Transverse colon (tissue), 4 donors: ENCODE data around the gene SYNE1. TPM values are rescaled to one million over a fixed set of nuclear protein-coding genes. Genes with fewer than 3 reads are reported as not detected.
A peak's percentile ranks its signal among the peaks of the same experiment; 100 is the strongest.

Experiments used
- DNase-seq: peaks from one replicate; pipeline ENCODE4 v3.0.0-alpha.2; 2019
- H3K27ac ChIP-seq, 4 donors: fragments of 200-600 bp; sonication (generic); 2 replicates each; pipeline ENCODE4 v1.5.1; 2016 to 2018; ENCODE audit warnings: inconsistent platforms in 4 of 4
- H3K27me3 ChIP-seq: fragments of 200-600 bp; sonication (generic); 2 replicates; pipeline ENCODE4 v1.5.1; 2017; ENCODE audit warnings: inconsistent platforms
- H3K36me3 ChIP-seq, 4 donors: fragments of 200-600 bp; sonication (generic); 2 replicates each; pipeline ENCODE4 v1.5.1; 2017 to 2019; ENCODE audit warnings: inconsistent platforms in 4 of 4
- H3K4me1 ChIP-seq, 4 donors: fragments of 200-600 bp; sonication (generic); 2 replicates each; pipeline ENCODE4 v1.5.1; 2017 to 2020; ENCODE audit warnings: inconsistent platforms in 4 of 4
- H3K4me3 ChIP-seq, 4 donors: fragments of 200-600 bp; sonication (generic); 1 replicate in 1 of 4; 2 replicates in 3 of 4; pipeline versions ENCODE4 v1.5.1 to v1.6.1; 2017 to 2019; ENCODE audit warnings: inconsistent platforms in 4 of 4
- H3K9me3 ChIP-seq, 2 donors: fragments of 200-600 bp; sonication (generic); 2 replicates each; pipeline ENCODE4 v1.5.1; 2017 to 2019; ENCODE audit warnings: inconsistent platforms in 2 of 2
- EP300 ChIP-seq: sonication (generic); formaldehyde crosslinking; IDR thresholded peaks from one replicate; pipeline ENCODE4 v1.6.1; 2017; ENCODE audit warnings: antibody characterized with exemption, low read depth
- POLR2A ChIP-seq: fragments of 450-650 bp; IDR thresholded peaks from one replicate; pipeline ENCODE4 v1.6.1; 2016; ENCODE audit warnings: antibody characterized with exemption, mild to moderate bottlenecking, moderate library complexity
- POLR2AphosphoS5 ChIP-seq, 3 donors: sonication (generic); formaldehyde crosslinking; IDR thresholded peaks; one replicate each; pipeline ENCODE4 v1.6.1; 2016; ENCODE audit warnings: antibody characterized with exemption in 3 of 3
- WGBS, 2 donors: methylation state at CpG; one replicate each; pipeline ENCODE4 v1.1.5; 2018; ENCODE audit warnings: low coverage in 1 of 2; 5-methylcytosine and 5-hydroxymethylcytosine counted together
- in situ Hi-C, 4 donors: fragments of 200-750 bp; cut with MboI; loops; one replicate each; pipeline versions ENCODE4 v1.15.0 to v1.15.1; 2017; ENCODE audit warnings: low sequenced_read_pairs in 3 of 4, low pct_ligation_motif_present in 1 of 4, low pct_unique_long_range_greater_than_20kb in 1 of 4
- intact Hi-C: fragments of 100-400 bp; cut with DNase I; formaldehyde crosslinking; loops from one replicate; pipeline ENCODE4 v1.15.1; 2023; ENCODE audit warnings: low total_unique reads
- total RNA-seq, 4 donors: library from RNA; depleted of rRNA; stranded (reverse); fragments of >200 nt; gene quantifications; one replicate each; pipeline ENCODE4 v1.1.0, GENCODE V29; 2016
- TF ChIP-seq, protein P1 (sequence below), 5 experiments: fragments of 200-600 bp in 3 of 5; fragments of 450-650 bp in 2 of 5; sonication (generic) in 3 of 5; IDR thresholded peaks; 1 replicate in 2 of 5; 2 replicates in 3 of 5; pipeline ENCODE4 v1.5.1; 2016 to 2017; ENCODE audit warnings: antibody characterized with exemption in 5 of 5, inconsistent platforms in 3 of 5, mild to moderate bottlenecking in 2 of 5, moderate library complexity in 1 of 5

The SYNE1 gene
- total RNA-seq, 4 donors from 2014 or later, result 31.4 to 87.2 (median 59.7) TPM

DNA sequence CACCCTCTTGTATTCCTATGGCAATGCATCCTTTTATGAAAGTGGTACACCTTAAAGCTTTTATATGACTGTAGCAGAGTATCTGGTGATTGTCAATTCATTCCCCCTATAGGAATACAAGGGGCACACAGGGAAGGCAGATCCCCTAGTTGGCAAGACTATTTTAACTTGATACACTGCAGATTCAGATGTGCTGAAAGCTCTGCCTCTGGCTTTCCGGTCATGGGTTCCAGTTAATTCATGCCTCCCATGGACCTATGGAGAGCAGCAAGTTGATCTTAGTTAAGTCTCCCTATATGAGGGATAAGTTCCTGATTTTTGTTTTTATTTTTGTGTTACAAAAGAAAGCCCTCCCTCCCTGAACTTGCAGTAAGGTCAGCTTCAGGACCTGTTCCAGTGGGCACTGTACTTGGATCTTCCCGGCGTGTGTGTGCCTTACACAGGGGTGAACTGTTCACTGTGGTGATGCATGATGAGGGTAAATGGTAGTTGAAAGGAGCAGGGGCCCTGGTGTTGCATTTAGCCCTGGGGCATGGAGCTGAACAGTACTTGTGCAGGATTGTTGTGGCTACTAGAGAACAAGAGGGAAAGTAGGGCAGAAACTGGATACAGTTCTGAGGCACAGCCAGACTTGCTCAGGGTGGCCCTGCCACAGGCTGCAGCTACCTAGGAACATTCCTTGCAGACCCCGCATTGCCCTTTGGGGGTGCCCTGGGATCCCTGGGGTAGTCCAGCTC is 537.5 kb downstream of the SYNE1 start:
- intact Hi-C loops, result no loop called here
- H3K4me1 ChIP-seq, result peaks cover 0 to 4% (median 0%) of the 10 kb centered on the region in 4 donors
- no peaks in the 10 kb centered on the region for H3K27me3 ChIP-seq
- TF ChIP-seq EP300 (no peak), POLR2AphosphoS5 (IDR thresholded peaks at IDR 0.05) (no peak), POLR2A (no peak)
- TF ChIP-seq, protein P1, sequence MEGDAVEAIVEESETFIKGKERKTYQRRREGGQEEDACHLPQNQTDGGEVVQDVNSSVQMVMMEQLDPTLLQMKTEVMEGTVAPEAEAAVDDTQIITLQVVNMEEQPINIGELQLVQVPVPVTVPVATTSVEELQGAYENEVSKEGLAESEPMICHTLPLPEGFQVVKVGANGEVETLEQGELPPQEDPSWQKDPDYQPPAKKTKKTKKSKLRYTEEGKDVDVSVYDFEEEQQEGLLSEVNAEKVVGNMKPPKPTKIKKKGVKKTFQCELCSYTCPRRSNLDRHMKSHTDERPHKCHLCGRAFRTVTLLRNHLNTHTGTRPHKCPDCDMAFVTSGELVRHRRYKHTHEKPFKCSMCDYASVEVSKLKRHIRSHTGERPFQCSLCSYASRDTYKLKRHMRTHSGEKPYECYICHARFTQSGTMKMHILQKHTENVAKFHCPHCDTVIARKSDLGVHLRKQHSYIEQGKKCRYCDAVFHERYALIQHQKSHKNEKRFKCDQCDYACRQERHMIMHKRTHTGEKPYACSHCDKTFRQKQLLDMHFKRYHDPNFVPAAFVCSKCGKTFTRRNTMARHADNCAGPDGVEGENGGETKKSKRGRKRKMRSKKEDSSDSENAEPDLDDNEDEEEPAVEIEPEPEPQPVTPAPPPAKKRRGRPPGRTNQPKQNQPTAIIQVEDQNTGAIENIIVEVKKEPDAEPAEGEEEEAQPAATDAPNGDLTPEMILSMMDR (IDR thresholded peaks at IDR 0.05), result no peak
- WGBS, 2 donors, result 83 to 86% methylated on average over 1 to 4 of the region's 4 CpGs
- H3K9me3 ChIP-seq, result no peaks in the 10 kb centered on the region
- H3K4me3 ChIP-seq, result no peak overlapping the region
- H3K36me3 ChIP-seq, result no peaks in the 10 kb centered on the region
- in situ Hi-C loops, result loop anchor here in 2 of 4 donors (25.0 kb wide), 1 partner anchor 412 kb away; no protein-coding TSS in a partner anchor
- no peak overlapping the region for H3K27ac ChIP-seq
- DNase-seq, result no peak

DNA sequence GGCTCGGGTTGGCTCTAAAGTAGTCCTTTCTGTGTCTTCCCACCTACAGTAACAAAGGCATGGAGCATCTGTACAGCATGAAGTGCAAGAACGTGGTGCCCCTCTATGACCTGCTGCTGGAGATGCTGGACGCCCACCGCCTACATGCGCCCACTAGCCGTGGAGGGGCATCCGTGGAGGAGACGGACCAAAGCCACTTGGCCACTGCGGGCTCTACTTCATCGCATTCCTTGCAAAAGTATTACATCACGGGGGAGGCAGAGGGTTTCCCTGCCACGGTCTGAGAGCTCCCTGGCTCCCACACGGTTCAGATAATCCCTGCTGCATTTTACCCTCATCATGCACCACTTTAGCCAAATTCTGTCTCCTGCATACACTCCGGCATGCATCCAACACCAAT is 538.5 kb downstream of the SYNE1 start:
- Histone ChIP-seq H3K9me3 (no peaks in the 10 kb centered on the region), H3K4me1 (peaks cover 0 to 7% (median 0%) of the 10 kb centered on the region in 4 donors), H3K4me3 (no peak overlapping the region), H3K27me3 (no peaks in the 10 kb centered on the region), H3K27ac (no peak overlapping the region), H3K36me3 (no peaks in the 10 kb centered on the region)
- in situ Hi-C loops, result no loop called here
- intact Hi-C loops, result no loop called here
- 90 to 91% methylated on average over 2 to 14 of the region's 14 CpGs for WGBS, 2 donors
- DNase-seq, result no peak
- TF ChIP-seq POLR2A (no peak), POLR2AphosphoS5 (IDR thresholded peaks at IDR 0.05) (no peak), EP300 (no peak)
- TF ChIP-seq, protein P1 (IDR thresholded peaks at IDR 0.05), result no peak

DNA sequence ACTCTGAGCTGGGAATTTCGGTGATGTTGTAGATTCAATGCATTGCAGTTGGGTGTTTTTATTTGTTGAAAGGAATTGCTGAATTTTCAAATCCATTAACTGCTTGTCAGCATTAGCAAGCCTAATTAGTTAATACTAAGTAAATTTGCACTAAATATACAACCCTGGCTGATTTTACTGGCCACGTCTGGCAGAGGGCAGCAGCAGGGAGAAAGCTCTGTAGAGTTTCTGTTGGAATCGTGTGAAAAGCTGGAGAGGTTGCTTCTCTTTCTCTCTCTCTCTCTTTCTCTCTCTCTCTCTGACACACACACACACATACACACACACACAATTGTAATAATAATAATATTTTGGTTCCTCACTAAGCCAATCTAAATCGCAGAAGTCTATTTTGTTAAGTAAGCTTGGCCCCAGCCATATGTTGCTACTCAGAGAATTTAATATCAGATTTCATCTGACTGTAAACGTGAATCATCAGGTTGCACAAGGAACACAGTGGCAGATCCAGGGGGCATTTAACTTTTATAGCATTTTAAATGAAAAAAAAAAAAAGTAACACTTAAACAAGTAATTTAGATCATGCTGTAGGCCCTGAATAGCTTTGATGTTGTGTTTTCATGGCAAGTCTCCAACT is 540.2 kb downstream of the SYNE1 start:
- no peak overlapping the region for H3K27ac ChIP-seq
- H3K9me3 ChIP-seq, result no peaks in the 10 kb centered on the region
- H3K4me3 ChIP-seq, result no peak overlapping the region
- TF ChIP-seq, protein P1 (IDR thresholded peaks at IDR 0.05), result no peak
- TF ChIP-seq POLR2AphosphoS5 (IDR thresholded peaks at IDR 0.05) (no peak), POLR2A (no peak)
- H3K4me1 ChIP-seq, result peaks cover 0 to 7% (median 0%) of the 10 kb centered on the region in 4 donors
- H3K27me3 ChIP-seq, result no peaks in the 10 kb centered on the region
- WGBS, 2 donors, result 62 to 63% methylated on average over 5 of the region's 5 CpGs
- no peaks in the 10 kb centered on the region for H3K36me3 ChIP-seq
- intact Hi-C loops, result no loop called here
- in situ Hi-C loops, result no loop called here
- DNase-seq, result no peak

DNA sequence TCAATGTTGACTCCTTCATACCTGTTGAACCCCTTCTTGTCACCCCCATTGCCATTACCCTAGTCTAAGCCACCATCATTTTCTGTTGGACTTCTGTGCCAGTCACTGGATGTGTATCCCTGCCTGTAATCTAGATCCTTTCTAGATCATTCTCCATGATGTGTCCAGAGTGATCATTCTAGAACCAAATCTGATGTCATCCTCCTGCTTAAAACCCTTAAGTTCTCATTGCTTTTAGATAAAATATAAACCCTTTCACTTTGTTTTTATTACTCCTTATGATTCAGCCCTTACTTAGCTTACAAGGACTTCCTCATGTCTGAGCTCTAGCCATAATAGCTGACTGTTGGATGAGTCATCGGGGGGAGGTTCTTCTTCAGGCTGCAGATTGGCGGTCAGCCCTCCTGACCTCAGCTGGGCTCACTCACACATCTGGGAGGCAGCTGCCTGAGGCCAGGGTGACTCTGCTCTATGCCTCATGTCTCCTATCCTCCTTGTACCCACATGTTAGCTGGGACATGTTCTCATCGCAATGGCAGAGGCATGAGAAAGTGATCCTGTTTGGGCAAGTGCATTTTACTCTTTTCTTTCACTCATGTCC is 542.1 kb downstream of the SYNE1 start:
- WGBS, 2 donors, result 56 to 100% methylated on average over 1 to 3 of the region's 3 CpGs
- no peaks in the 10 kb centered on the region for H3K36me3 ChIP-seq

More for the DNA sequence above, 542.1 kb downstream of the SYNE1 start:
- Histone ChIP-seq H3K27me3 (no peaks in the 10 kb centered on the region), H3K9me3 (no peaks in the 10 kb centered on the region), H3K27ac (peak overlapping the region in 2 of 4 donors; percentile 26 to 34), H3K4me3 (no peak overlapping the region), H3K4me1 (peaks cover 0 to 7% (median 0%) of the 10 kb centered on the region in 4 donors)
- TF ChIP-seq POLR2AphosphoS5 (IDR thresholded peaks at IDR 0.05), result peak; percentile 8 to 23 (median 22)
- TF ChIP-seq, protein P1 (IDR thresholded peaks at IDR 0.05), result no peak
- peak; percentile 53 for DNase-seq
- intact Hi-C loops, result no loop called here
- in situ Hi-C loops, result no loop called here
